GM23248 (cell line): ENCODE results near the gene VPS37B.

ENCODE experiments used
- EZH2 ChIP-seq: fragments of 200-600 bp; sonication (generic); IDR thresholded peaks from 2 replicates; pipeline ENCODE4 v1.6.1; 2018; ENCODE audit warnings: antibody characterized with exemption, mild to moderate bottlenecking; ENCODE audit not compliant: insufficient read depth, poor library complexity, severe bottlenecking
- EZH2phosphoT487 ChIP-seq: fragments of 200-600 bp; sonication (generic); IDR thresholded peaks from 2 replicates; pipeline ENCODE4 v1.6.1; 2018; ENCODE audit warnings: antibody characterized with exemption, moderate library complexity, mild to moderate bottlenecking, low read depth; ENCODE audit not compliant: insufficient read depth

DNA sequence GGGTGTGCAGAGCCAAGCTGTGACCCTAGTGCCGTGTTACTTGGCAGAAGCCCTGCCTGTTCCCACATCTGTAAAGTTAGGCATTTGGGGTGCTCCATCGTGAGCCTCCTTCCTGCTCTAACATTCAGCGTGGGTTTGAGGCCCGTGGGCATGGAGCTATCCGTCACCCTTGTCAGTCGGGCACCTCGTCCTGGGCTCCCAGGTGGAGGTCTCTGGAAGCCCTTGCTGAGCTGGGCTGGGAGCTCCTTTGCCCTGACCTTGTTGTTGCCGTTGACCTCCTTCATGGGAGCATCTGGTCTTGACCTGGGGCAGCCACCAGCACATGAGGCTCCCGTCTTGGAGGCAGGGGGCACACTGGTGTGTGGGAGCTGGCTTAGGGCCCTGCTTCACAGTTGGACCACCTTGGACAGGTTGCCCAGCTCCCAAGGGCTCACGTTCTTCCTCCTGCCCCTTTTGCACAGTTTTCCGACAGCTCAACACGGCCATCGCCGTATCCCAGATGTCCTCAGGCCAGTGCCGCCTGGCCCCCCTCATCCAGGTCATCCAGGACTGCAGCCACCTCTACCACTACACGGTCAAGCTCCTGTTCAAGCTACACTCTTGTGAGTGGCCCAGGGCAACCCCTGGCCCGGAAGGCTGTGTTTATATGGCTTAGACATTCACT, 42.2 kb downstream of the VPS37B start:
- TF ChIP-seq EZH2phosphoT487: no peak
- TF ChIP-seq EZH2: no peak
